ENCODE data around the gene ACTR1B.

- TF ChIP-seq CTCF (conservative IDR thresholded peaks at IDR 0.05; ENCODE audit: low read length) (no peak), EZH2phosphoT487 (IDR thresholded peaks at IDR 0.05; ENCODE audit: borderline replicate concordance, low read depth, low read length) (no peak)
Observed at GRCh38 chr2:97670471-97670870, 6.6 kb upstream of the ACTR1B start.

Data from OCI-LY7 (cell line).